Astrocyte (in vitro differentiated cells and primary cell): ENCODE data around the gene WNT11. TPM values are rescaled to one million over a fixed set of nuclear protein-coding genes. Genes with fewer than 3 reads are reported as not detected.

ENCODE experiments used
- DNase-seq: peaks from one replicate; pipeline ENCODE4 v3.0.0-alpha.2; 2010; ENCODE audit warnings: low read depth
- FAIRE-seq: peaks from 2 replicates; lab custom pipeline; 2011; peaks lifted over from hg19 to GRCh38; lab: Jason Lieb, UNC
- H2AFZ ChIP-seq: 2 replicates; pipeline ENCODE4 v1.6.0; 2012; ENCODE audit warnings: low read depth, low read length, inconsistent platforms
- H3K27ac ChIP-seq: 2 replicates; pipeline ENCODE4 v1.5.1; 2011; ENCODE audit warnings: low read depth, low read length, inconsistent platforms
- H3K27me3 ChIP-seq: 2 replicates; pipeline ENCODE4 v1.6.0; 2011; ENCODE audit warnings: low read length, inconsistent platforms; ENCODE audit not compliant: insufficient read depth
- H3K36me3 ChIP-seq: 2 replicates; pipeline ENCODE4 v1.5.1; 2011; ENCODE audit warnings: low read length, inconsistent platforms; ENCODE audit not compliant: insufficient read depth
- H3K4me1 ChIP-seq: 2 replicates; pipeline ENCODE4 v1.5.1; 2011; ENCODE audit warnings: low read length, inconsistent platforms; ENCODE audit not compliant: insufficient read depth
- H3K4me2 ChIP-seq: 2 replicates; pipeline ENCODE4 v1.6.0; 2012; ENCODE audit warnings: low read length, inconsistent platforms
- H3K4me3 ChIP-seq: 2 replicates; pipeline ENCODE4 v1.5.1; 2011; ENCODE audit warnings: low read depth, mild to moderate bottlenecking, low read length, inconsistent platforms; ENCODE audit not compliant: insufficient read depth
- H3K79me2 ChIP-seq: 2 replicates; pipeline ENCODE4 v1.6.0; 2012; ENCODE audit warnings: mild to moderate bottlenecking, low read length, inconsistent platforms; ENCODE audit not compliant: insufficient read depth
- H3K9ac ChIP-seq: 2 replicates; pipeline ENCODE4 v1.6.0; 2012; ENCODE audit warnings: mild to moderate bottlenecking, low read length, inconsistent platforms
- H3K9me3 ChIP-seq: 2 replicates; pipeline ENCODE4 v1.5.1; 2012; ENCODE audit warnings: low read depth, mild to moderate bottlenecking, low read length, inconsistent platforms; ENCODE audit not compliant: insufficient read depth
- H4K20me1 ChIP-seq: 2 replicates; pipeline ENCODE4 v1.6.0; 2012; ENCODE audit warnings: low read length, inconsistent platforms; ENCODE audit not compliant: insufficient read depth
- H3K27ac Mint-ChIP-seq: one replicate; pipeline ENCODE4 v1.8.0; 2021; ENCODE audit warnings: mild to moderate bottlenecking, mixed read lengths; ENCODE audit not compliant: unreplicated experiment
- H3K27me3 Mint-ChIP-seq: one replicate; pipeline ENCODE4 v1.8.0; 2021; ENCODE audit warnings: low read depth, mixed read lengths; ENCODE audit not compliant: unreplicated experiment
- H3K36me3 Mint-ChIP-seq: one replicate; pipeline ENCODE4 v1.8.0; 2021; ENCODE audit warnings: low read depth, mixed read lengths; ENCODE audit not compliant: unreplicated experiment
- H3K4me1 Mint-ChIP-seq: one replicate; pipeline ENCODE4 v1.8.0; 2021; ENCODE audit warnings: low read depth, mixed read lengths; ENCODE audit not compliant: unreplicated experiment
- H3K4me3 Mint-ChIP-seq: one replicate; pipeline ENCODE4 v1.8.0; 2021; ENCODE audit warnings: mild to moderate bottlenecking, moderate library complexity, mixed read lengths; ENCODE audit not compliant: unreplicated experiment
- H3K9me3 Mint-ChIP-seq: one replicate; pipeline ENCODE4 v1.8.0; 2021; ENCODE audit warnings: mild to moderate bottlenecking, mixed read lengths; ENCODE audit not compliant: unreplicated experiment
- CTCF ChIP-seq: IDR thresholded peaks from 2 replicates; pipeline ENCODE4 v1.5.1; 2011; ENCODE audit warnings: low read depth, mild to moderate bottlenecking, inconsistent platforms, low read length, moderate library complexity; ENCODE audit not compliant: insufficient read depth
- EZH2 ChIP-seq: IDR thresholded peaks from 2 replicates; pipeline ENCODE4 v1.6.1; 2012; ENCODE audit warnings: mild to moderate bottlenecking, low read length, inconsistent platforms; ENCODE audit not compliant: insufficient read depth
- total RNA-seq: library from RNA; stranded (reverse); gene quantifications from 2 replicates; pipeline ENCODE4 v1.2.1, GENCODE V29; 2021

WNT11 gene
- total RNA-seq, 1 donor from 2014 or later = 1.3 TPM

- Histone ChIP-seq H3K79me2 (no peaks in the 10 kb centered on the region), H3K27ac (peak overlapping the region; percentile 77), H3K9me3 (no peaks in the 10 kb centered on the region), H3K4me2 (peak overlapping the region; percentile 93), H3K4me3 (peak overlapping the region; percentile 86), H3K36me3 (no peaks in the 10 kb centered on the region), H2AFZ (peak overlapping the region; percentile 91), H3K9ac (peak overlapping the region; percentile 84), H4K20me1 (no peaks in the 10 kb centered on the region), H3K4me1 (peaks cover 12% of the 10 kb centered on the region), H3K27me3 (peaks cover 10% of the 10 kb centered on the region)
- no peaks in the 10 kb centered on the region for H3K36me3 Mint-ChIP-seq
- H3K4me3 Mint-ChIP-seq = peak overlapping the region; percentile 97
- FAIRE-seq (no peak), DNase-seq (peak; percentile 30)
- peaks cover 1% of the 10 kb centered on the region for H3K4me1 Mint-ChIP-seq
- peaks cover 16% of the 10 kb centered on the region for H3K27me3 Mint-ChIP-seq
- TF ChIP-seq EZH2 (no peak), CTCF (no peak)
- no peaks in the 10 kb centered on the region for H3K9me3 Mint-ChIP-seq
- peak overlapping the region; percentile 83 for H3K27ac Mint-ChIP-seq
Observed at GRCh38 chr11:76234416-76235232, 28.3 kb upstream of the WNT11 start.

- H2AFZ ChIP-seq = peak overlapping the region; percentile 91
- H3K36me3 Mint-ChIP-seq = no peaks in the 10 kb centered on the region
- DNase-seq = no peak
Observed at GRCh38 chr11:76234021-76234415, 27.7 kb upstream of the WNT11 start.

More at GRCh38 chr11:76234021-76234415, 27.7 kb upstream of the WNT11 start:
- no peaks in the 10 kb centered on the region for H3K9me3 ChIP-seq
- peak overlapping the region; percentile 84 for H3K9ac ChIP-seq
- peaks cover 10% of the 10 kb centered on the region for H3K27me3 ChIP-seq
- no peak overlapping the region for H3K4me3 Mint-ChIP-seq
- no peaks in the 10 kb centered on the region for H4K20me1 ChIP-seq
- no peaks in the 10 kb centered on the region for H3K36me3 ChIP-seq
- H3K4me2 ChIP-seq = peak overlapping the region; percentile 93
- H3K27ac Mint-ChIP-seq = no peak overlapping the region
- peaks cover 22% of the 10 kb centered on the region for H3K27me3 Mint-ChIP-seq
- H3K4me3 ChIP-seq = no peak overlapping the region
- peaks cover 3% of the 10 kb centered on the region for H3K4me1 Mint-ChIP-seq
- H3K79me2 ChIP-seq = no peaks in the 10 kb centered on the region
- FAIRE-seq = no peak
- TF ChIP-seq EZH2 (no peak), CTCF (no peak)
- H3K4me1 ChIP-seq = peaks cover 12% of the 10 kb centered on the region
- no peak overlapping the region for H3K27ac ChIP-seq
- no peaks in the 10 kb centered on the region for H3K9me3 Mint-ChIP-seq
